DMS 273 (cell line): ENCODE results near the gene DMAC2L.
"Not testable (repeated sequence)": the region's sequence is repeated elsewhere in the genome, so short reads cannot be mapped to it uniquely, and the experiment has no call there.

Source experiments
- DNase-seq: peaks from one replicate; lab custom pipeline; 2025; ENCODE audit not compliant: unreplicated experiment; lab: John Stamatoyannopoulos, UW

The DMAC2L gene

GRCh38 chr14:50354527-50354926 is 42.4 kb downstream of the DMAC2L start:
- peak; percentile 69 for DNase-seq

GRCh38 chr14:50355692-50356091 is 43.6 kb downstream of the DMAC2L start:
- no peak for DNase-seq

- not testable (repeated sequence) for DNase-seq
Observed at GRCh38 chr14:50356283-50356682, 44.2 kb downstream of the DMAC2L start.

GRCh38 chr14:50357124-50357523 is 45.0 kb downstream of the DMAC2L start:
- DNase-seq: no peak

GRCh38 chr14:50357753-50358395 is 45.8 kb downstream of the DMAC2L start:
- no peak for DNase-seq

GRCh38 chr14:50359631-50360030 is 47.5 kb downstream of the DMAC2L start:
- no peak for DNase-seq

GRCh38 chr14:50360093-50360492 is 48.0 kb downstream of the DMAC2L start:
- DNase-seq: no peak

GRCh38 chr14:50360851-50361250 is 48.7 kb downstream of the DMAC2L start:
- DNase-seq: no peak

GRCh38 chr14:50361473-50362403 is 49.6 kb downstream of the DMAC2L start:
- not testable (repeated sequence) for DNase-seq

GRCh38 chr14:50362764-50363713 is 50.9 kb downstream of the DMAC2L start:
- no peak for DNase-seq

GRCh38 chr14:50363714-50364111 is 51.6 kb downstream of the DMAC2L start:
- DNase-seq: peak; percentile 19

- no peak for DNase-seq
Observed at GRCh38 chr14:50364792-50365191, 52.7 kb downstream of the DMAC2L start.

- DNase-seq: not testable (repeated sequence)
Observed at GRCh38 chr14:50365572-50365971, 53.4 kb downstream of the DMAC2L start.

- DNase-seq: no peak
Observed at GRCh38 chr14:50366115-50366514, 54.0 kb downstream of the DMAC2L start.

GRCh38 chr14:50366589-50366988 is 54.5 kb downstream of the DMAC2L start:
- no peak for DNase-seq

- DNase-seq: peak; percentile 95
Observed at GRCh38 chr14:50371546-50371945, 59.4 kb downstream of the DMAC2L start.

GRCh38 chr14:50373959-50374358 is 61.8 kb downstream of the DMAC2L start:
- no peak for DNase-seq

- DNase-seq: no peak
Observed at GRCh38 chr14:50375760-50376159, 63.6 kb downstream of the DMAC2L start.
